CD4-positive, alpha-beta T cell treated with Interleukin-4 for 4 hours (primary cell): ENCODE measurements around the gene ANKS1A.

ENCODE experiments used
- DNase-seq: peaks from one replicate; pipeline ENCODE4 v3.0.0-alpha.2; 2020

ANKS1A gene

DNA sequence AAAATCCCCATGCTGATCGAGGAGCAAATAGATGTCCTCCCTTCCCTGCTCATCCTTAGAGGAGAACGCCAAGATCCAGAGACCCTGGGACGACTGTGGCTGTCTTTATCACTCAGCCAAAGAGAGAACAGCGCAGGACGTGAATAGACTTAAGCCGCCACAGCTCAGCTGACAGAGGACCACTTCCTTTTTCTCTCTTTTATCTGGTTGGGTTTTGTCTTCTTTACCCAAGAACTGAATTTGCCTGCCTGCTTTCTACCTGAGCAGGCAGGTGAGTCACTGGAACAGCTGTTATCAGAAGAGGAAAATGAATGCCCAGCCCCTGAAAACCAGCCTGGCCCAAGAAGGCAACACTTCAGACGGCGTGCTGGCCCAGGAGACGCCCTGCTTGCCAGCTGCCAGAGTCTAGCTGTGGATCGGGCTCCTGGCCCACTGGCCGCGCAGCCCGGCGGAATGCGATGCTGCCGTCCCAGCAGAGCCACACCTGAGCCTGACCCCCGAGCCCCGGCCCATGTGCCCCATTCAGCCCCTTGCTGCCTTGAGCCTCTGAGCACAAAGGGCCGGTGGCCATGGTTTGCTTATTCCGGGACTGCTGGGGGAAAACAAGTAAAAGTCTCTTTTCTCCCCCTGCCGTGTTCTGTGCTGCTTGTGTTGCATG is 169.9 kb downstream of the ANKS1A start:
- DNase-seq = no peak

GRCh38 chr6:35059596-35060345 is 170.7 kb downstream of the ANKS1A start:
- DNase-seq = no peak

- DNase-seq = no peak
These were observed 172.1 kb downstream of the ANKS1A start for GRCh38 chr6:35061102-35061615.

- no peak for DNase-seq
These were observed 172.8 kb downstream of the ANKS1A start for GRCh38 chr6:35061651-35062410.

GRCh38 chr6:35062676-35063574 is 173.9 kb downstream of the ANKS1A start:
- no peak for DNase-seq

DNA sequence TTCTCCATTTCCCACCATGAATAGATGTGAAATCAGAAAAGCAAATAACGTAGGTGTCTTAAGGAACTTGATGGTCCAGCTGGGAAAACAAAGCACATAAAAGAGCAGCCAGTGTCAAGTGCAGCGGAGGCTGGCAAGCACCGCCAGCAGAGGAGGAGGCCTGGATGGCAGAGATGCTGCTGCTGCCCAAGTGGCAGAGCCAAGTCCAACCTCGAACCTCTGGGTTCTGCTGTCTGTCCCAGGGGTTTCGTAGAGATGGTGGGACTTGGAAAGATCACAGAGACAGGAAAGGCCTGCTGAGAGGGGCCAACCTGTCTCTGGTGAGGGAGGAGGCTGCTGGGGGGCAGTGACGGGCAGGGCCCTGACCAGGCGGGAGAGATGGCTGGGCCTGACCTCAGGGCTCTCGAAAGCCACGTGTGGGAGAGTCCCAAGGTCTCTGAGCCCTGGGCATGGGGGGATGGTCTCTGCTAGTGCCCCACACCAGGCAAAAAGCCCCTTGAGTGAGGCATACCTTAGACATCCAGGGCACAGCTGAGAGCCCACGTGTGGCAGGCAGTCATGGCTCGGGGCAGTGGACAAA is 174.7 kb downstream of the ANKS1A start:
- DNase-seq = no peak

DNA sequence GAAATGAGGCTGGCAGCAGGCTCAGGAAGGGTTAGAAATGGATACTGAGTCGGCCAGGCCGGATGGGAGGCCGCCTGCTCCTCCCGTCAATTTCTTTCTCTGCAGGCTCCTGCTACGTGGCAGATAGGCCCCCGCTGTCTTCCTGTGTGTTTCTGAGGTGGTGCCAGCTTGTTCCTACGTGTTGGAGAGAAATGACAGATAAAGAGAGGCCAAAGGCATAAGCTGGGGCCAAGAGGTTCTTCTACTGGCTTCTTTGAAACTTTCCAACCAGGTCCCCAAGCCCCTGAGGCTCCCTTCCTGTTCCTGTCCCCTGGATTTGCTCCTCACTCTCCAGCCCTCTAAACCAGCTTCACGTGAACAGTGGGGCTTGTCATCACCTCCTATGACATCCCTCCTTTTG is 175.2 kb downstream of the ANKS1A start:
- no peak for DNase-seq

- no peak for DNase-seq
These were observed 175.8 kb downstream of the ANKS1A start for GRCh38 chr6:35064757-35065440.

DNA sequence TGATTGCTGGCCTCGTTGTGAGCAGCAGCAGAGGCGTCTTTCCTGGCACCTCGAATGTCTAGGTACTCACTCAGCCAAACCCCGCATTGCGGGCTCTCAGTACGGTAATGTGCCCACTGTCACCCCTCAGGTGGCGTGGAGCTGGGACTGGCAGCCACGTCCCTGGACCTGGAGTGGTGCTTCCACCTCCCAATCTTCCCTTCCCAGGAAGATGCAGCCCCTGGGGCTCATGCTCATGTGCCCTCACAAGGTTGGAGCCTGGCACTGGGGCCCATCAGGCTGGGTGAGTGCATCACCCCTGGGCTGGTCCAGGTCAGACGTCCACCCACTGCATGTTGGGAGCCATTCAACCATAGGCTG is 176.4 kb downstream of the ANKS1A start:
- no peak for DNase-seq

- no peak for DNase-seq
These were observed 176.8 kb downstream of the ANKS1A start for GRCh38 chr6:35065870-35066269.

GRCh38 chr6:35067234-35067633 is 178.2 kb downstream of the ANKS1A start:
- no peak for DNase-seq

DNA sequence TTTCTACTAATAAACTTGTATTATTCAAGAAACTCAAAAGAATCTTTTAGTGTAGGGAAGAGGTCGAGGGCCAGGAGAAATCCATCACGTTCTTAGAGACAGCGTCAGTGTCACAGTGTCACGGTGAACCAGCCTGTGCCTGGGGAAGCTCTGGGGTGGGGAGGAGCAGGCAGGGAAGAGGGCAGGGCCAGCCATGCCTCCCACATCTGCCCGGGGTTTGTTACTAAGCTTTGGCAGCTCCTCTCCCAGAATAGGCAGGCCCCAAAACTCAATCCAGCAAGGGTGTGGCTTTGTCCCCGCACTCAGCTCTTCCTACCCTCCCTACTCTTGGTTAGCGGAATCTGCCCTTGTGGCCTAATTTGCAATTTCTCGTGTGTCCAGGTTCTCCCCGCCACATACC is 179.2 kb downstream of the ANKS1A start:
- no peak for DNase-seq

- DNase-seq = no peak
These were observed 179.6 kb downstream of the ANKS1A start for GRCh38 chr6:35068644-35069043.

DNA sequence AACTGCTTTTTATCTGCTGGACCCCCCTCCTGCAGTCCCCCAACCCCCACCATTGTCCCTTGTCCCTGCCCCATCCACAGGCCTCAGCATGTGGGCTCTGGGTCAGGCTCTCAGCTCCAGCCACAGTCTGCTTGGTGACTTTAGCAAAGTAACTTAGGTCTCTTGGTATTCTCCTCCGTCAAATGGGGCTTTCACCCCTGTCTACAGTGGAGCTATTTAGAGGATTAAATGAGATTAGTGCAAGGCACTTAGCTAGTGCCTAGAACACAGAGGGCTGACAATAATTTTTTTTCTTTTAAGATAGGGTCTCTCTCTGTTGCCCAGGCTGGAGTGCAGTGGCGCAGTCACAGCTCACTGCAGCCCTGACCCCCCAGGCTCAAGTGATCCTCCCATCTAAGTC is 180.2 kb downstream of the ANKS1A start:
- DNase-seq = no peak

GRCh38 chr6:35070111-35070510 is 181.1 kb downstream of the ANKS1A start:
- DNase-seq = no peak

GRCh38 chr6:35071347-35071994 is 182.4 kb downstream of the ANKS1A start:
- DNase-seq = no peak

- DNase-seq = no peak
These were observed 183.1 kb downstream of the ANKS1A start for GRCh38 chr6:35072051-35072697.

DNA sequence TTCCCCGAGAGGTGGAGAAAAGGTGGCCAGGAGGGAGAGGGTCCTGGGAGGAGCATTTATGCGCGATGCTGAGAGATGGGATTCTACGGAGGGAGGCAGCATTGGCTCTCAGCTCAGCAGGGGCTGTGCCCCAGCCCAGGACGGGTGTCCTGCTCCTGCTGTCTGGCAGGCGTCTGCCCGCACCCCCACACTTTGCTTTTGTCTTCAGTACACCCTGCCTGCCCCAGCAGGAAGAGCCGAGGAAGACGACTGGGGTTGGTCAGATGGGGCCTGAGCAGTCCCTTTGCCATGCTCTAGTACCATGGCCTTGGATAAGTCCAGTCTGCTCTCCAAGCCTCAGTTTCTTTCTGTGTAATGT is 183.6 kb downstream of the ANKS1A start:
- DNase-seq = no peak

GRCh38 chr6:35073211-35073610 is 184.2 kb downstream of the ANKS1A start:
- no peak for DNase-seq

- no peak for DNase-seq
These were observed 184.9 kb downstream of the ANKS1A start for GRCh38 chr6:35073766-35074471.
